Measurements from ENCODE around the gene SLC16A8.

The SLC16A8 gene

DNA sequence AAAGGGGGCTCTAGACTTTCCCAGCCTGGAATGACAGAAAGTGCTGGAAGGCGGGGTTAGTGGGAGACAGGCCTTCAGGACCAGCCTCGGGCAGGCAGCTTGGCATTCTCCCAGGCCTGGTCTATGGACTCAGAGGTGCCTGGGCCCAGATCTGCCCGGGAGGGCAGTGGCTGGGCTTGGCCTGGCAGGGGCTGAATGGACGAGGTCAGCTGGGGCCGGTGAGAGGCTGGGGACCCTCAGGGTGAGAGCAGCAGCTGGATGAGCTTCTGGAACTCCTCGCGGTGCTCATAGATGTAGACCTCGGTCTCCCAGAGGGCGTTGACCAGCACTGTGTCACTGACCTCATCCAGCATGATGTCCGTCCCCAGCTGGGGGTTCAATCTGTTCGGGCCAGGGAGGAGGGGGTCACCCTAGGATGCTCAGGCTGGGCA lies 28.0 kb upstream of the SLC16A8 start:
- no peak for DNase-seq

DNA sequence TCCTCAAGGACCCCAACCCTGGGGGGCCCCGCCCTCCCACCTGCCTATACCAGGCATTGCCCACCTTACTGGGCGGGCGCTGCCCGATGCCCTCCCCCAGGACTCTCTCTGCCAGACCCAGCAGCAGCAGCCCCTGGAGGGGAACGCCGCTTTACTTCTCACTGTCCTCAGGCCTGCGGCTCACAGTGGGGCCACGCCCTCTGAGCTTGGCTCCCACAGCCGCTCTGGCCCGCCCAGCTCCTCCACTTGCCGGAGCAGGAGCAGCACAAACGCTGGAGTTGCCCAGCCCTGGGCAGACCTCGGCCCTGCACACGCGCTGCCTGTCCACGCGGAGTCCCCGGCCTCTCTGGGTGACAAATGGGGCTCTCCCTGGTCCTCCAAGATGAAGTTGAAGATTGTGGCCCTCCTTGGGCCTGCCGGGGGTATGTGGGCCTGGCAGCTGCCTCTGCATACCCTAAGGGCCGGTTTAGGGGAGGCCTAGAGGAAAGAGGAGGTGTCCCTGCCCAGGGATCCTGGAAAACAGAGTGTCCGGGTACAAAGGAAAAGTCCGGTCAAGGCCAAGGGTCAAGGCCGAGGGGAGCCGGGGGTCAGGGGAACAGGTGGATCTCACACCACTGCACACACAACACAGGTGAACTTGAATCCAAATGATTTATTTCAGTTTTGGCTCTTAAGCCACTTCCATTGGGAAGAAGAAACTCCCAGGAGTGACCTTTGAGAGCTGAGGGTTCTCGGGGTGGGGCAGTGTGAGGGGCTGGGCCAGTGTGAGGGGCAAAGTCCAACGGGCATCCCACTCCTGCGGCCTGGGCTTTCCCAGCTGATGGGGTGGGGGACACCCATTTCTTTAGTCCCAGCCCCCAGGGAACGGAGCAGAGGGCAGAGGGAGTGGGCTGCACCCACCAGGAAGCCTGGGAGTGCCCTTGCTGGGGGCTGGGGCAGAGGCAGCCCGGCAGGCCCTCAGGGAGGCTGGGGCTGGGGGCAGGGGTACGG lies 27.2 kb upstream of the SLC16A8 start:
- DNase-seq = no peak

- DNase-seq = no peak
Observed at GRCh38 chr22:38110008-38110862, 26.3 kb upstream of the SLC16A8 start, which contains the start of gene BAIAP2L2. Gene BAIAP2L2, minus strand, starts transcription at chr22:38110684. Its CDS starts 159 bp downstream, at chr22:38110525.

GRCh38 chr22:38109371-38110001 lies 25.5 kb upstream of the SLC16A8 start:
- no peak for DNase-seq

GRCh38 chr22:38108561-38109319 lies 24.8 kb upstream of the SLC16A8 start:
- DNase-seq = no peak

- no peak for DNase-seq
Observed at GRCh38 chr22:38107692-38108515, 23.9 kb upstream of the SLC16A8 start.

GRCh38 chr22:38106814-38107578 lies 23.0 kb upstream of the SLC16A8 start:
- no peak for DNase-seq

DNA sequence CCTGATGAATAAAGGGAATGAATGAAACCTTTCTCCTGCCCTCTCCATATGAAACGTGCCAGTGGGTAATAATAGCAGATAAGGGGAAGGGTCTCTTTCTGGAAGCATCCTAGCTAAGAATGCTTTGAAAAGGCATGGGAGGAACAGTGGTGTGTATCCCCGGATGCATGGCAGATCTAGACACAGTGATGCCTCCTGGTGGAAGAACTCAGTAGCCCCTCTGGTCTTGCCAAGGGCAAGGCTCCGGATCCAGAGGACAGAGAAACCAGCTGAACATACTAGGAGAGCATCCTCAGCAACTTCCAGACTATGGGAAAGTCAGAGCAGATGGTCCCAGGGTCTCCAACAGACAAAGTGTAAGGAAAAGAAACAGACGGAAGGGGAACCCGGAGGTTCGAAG lies 20.1 kb upstream of the SLC16A8 start:
- no peak for DNase-seq

DNA sequence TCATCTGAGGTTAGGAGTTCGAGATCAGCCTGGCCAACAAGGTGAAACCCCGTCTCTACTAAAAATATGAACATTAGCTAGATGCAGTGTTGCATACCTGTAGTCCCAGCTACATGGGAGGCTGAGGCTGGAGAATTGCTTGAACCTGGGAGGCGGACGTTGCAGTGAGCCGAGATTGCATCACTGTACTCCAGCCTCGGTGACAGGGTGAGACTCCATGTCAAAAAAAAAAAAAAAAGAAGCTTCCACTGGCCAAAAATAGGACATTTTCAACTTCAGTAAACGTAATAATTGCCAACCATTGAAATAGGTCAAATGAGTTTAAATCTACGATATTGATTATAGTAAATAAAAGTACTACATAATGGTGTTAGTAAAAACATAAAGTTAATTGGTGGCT lies 19.7 kb upstream of the SLC16A8 start:
- DNase-seq = no peak

DNA sequence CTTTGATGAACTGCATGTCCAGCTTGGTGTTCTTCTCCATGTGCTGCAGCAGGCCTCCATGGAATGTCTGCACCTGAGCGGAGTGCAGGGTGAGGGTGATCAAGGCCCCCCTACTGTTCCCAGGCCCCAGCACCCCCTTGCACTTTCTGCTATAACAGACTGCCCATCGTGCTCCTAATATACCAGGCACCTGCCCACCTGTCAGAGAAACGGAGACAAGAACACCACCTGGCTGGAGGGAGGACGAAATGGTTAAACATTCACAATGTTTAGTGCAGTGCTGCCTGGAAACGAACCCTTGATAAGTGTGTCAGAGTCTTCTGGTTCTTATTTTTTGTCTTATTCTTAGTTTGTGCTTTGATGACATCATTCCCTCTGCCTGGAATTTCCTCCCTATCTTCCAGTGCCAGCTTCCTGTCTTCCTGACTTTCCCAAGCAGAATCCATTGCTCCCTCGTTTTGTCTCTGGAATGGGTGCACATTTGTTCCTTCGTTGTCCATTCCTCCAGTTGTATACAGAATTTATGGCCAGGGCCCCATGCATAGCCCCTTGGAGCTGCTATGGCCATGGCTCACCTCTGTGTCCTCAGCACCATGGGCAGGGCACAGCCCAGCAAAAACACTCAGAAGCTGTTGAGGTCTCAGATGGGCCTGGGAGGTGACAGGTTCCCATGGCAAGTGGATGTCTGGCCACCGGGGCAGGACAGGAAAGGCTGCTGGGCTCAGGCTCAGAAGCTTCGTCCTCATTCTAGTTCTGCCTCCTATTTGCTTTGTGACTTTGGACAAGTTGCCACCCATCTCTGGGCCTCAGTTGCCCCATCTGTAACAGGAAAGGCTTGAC lies 14.6 kb upstream of the SLC16A8 start:
- no peak for DNase-seq

GRCh38 chr22:38097557-38098409 lies 13.8 kb upstream of the SLC16A8 start:
- no peak for DNase-seq

DNA sequence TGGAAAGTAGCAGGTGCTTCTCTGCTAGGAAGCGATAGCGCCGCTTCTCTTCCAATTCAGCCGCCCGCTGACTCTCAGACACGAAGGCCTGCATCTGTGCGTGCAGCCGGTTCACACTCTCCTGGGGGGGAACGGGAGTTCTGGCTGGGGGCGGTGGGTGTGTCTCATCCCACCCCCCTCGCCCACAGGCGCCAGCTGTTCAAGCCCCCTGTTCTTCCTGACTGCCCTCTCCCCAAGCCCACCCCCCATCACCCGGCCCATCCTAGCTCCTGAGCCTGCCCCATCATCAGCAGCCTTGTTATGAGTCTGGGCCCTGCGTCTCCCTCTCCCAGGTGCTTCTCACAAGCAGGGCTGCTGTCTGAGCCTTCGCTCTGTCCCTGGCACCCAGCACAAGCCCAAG lies 13.1 kb upstream of the SLC16A8 start:
- no peak for DNase-seq

DNA sequence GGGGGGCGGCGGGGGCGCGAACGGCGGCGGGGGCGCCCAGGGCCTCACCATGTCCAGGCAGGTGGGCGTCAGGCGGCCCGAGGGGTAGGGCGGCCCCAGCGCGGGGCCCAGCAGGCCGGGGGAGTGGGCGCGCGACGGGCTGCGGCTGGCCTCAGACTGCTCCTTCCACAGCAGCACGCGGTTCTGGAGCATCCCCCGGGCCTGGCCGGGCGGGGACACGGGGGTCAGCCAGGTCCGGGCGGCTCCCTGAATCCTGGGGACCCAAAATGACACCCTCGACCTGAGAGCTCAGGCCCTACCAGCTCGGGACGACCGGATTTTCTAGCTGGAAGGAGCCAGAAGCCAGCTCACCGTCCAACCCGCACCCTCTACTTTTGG lies 5.5 kb upstream of the SLC16A8 start:
- no peak for DNase-seq

GRCh38 chr22:38088629-38089473 lies 4.9 kb upstream of the SLC16A8 start:
- DNase-seq = no peak

GRCh38 chr22:38087855-38088254 lies 3.9 kb upstream of the SLC16A8 start:
- no peak for DNase-seq

GRCh38 chr22:38086942-38087341 lies 3.0 kb upstream of the SLC16A8 start:
- no peak for DNase-seq

DNA sequence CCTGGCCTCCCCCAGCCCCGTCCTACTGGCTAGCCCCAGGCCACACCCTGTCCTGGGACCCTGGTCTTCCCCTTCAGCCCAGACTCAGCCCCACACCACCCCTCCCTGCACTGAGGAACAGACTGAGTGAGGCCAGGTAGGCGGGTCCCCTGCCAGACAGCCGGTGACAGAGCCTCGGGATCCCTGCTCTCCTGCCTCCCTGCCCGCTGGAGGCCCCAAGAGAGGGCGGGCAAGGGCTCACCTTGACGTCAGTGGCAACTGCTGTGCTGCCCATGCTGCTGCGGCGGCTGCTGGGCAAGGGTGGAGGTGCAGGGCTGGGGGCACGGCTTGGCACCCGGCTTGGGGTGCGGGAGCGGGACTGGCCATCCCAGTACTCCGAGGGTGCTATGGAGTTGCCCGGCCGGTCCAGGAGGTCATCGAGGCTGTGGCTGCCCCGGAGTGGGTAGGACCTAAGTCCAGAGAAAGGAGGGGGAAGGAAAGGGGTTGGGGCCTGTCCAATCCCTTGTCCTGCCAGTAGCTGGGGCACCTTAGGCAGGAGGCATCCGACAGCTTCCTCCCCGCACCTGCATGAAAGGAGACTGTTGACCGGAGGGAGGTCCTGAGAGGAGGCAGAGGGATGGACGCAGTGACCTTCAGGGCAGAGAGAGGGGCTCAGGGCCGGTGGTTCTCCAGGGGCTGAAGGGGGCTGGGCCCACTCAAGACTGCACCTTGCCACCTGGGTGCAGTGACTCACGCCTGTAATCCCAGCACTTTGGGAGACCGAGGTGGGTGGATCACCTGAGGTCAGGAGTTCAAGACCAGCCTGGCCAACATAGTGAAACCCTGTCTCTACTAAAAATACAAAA lies 2.2 kb upstream of the SLC16A8 start:
- DNase-seq = no peak
